HepG2 (cell line): ENCODE measurements around the gene NAPB. TPM values are rescaled to one million over a fixed set of nuclear protein-coding genes. Genes with fewer than 3 reads are reported as not detected.

ENCODE experiments used
- GZF1 ChIP-seq: sonication (generic); formaldehyde crosslinking; IDR thresholded peaks from 2 replicates; pipeline ENCODE4 v1.5.1; 2020; ENCODE audit warnings: mild to moderate bottlenecking, missing genetic modification reagents
- NFIB ChIP-seq: sonication (generic); formaldehyde crosslinking; IDR thresholded peaks from 2 replicates; pipeline ENCODE4 v1.9.0; 2021; ENCODE audit warnings: missing genetic modification reagents, mild to moderate bottlenecking, borderline replicate concordance
- TCF12 ChIP-seq, 2 experiments: fragments of 450-650 bp in 1 of 2; sonication (generic) in 1 of 2; formaldehyde crosslinking in 1 of 2; IDR thresholded peaks; 2 replicates each; pipeline versions ENCODE4 v1.6.1 to v1.8.0; 2017 to 2022; ENCODE audit warnings: antibody characterized with exemption in 1 of 2, mild to moderate bottlenecking in 1 of 2, missing genetic modification reagents in 1 of 2, moderate library complexity in 1 of 2
- ZNF83 ChIP-seq: sonication (generic); formaldehyde crosslinking; IDR thresholded peaks from 2 replicates; pipeline ENCODE4 v1.4.0; 2020; ENCODE audit warnings: missing genetic modification reagents, mild to moderate bottlenecking, borderline replicate concordance
- polyA plus RNA-seq, 8 experiments: library from polyadenylated mRNA; depleted of rRNA in 3 of 8; stranded (reverse) in 7 of 8; unstranded in 1 of 8; fragments of >200 nt; fragmentation: Illumina TruSeq in 4 of 8; extraction: Trizol in 4 of 8; gene quantifications; 2 replicates each; pipeline versions ENCODE4 v1.2.1 to v1.2.3, GENCODE V29; 2011 to 2016; ENCODE audit warnings: low read depth in 4 of 8, missing spikeins in 1 of 8, mixed read lengths in 1 of 8; ENCODE audit not compliant: insufficient read depth in 1 of 8
- total RNA-seq, 5 experiments: library from RNA; depleted of rRNA; stranded (reverse); fragments of >200 nt; fragmentation: Illumina TruSeq; extraction: Trizol; gene quantifications; 2 replicates each; pipeline ENCODE4 v1.2.3, GENCODE V29; 2016; ENCODE audit warnings: low read depth in 1 of 5
- TF ChIP-seq, protein P1 (sequence below): sonication (generic); formaldehyde crosslinking; IDR thresholded peaks from 2 replicates; pipeline ENCODE4 v1.5.0; 2020; ENCODE audit warnings: mild to moderate bottlenecking, missing genetic modification reagents, borderline replicate concordance
- TF ChIP-seq, protein P2 (sequence below): sonication (generic); formaldehyde crosslinking; IDR thresholded peaks from 2 replicates; pipeline ENCODE4 v1.4.0; 2020; ENCODE audit warnings: missing genetic modification reagents, mild to moderate bottlenecking, borderline replicate concordance
- TF ChIP-seq, protein P3 (sequence below): sonication (generic); formaldehyde crosslinking; IDR thresholded peaks from one replicate; pipeline ENCODE4 v1.5.1; 2020; ENCODE audit warnings: mild to moderate bottlenecking, missing genetic modification reagents; ENCODE audit errors: not compliant biosample characterization

NAPB gene
- total and polyA plus RNA-seq, 2 of the 13 experiments (the other 11 are each of a cell fraction or from before 2014, with no cell fraction given) = 15.2 to 16.1 TPM

DNA sequence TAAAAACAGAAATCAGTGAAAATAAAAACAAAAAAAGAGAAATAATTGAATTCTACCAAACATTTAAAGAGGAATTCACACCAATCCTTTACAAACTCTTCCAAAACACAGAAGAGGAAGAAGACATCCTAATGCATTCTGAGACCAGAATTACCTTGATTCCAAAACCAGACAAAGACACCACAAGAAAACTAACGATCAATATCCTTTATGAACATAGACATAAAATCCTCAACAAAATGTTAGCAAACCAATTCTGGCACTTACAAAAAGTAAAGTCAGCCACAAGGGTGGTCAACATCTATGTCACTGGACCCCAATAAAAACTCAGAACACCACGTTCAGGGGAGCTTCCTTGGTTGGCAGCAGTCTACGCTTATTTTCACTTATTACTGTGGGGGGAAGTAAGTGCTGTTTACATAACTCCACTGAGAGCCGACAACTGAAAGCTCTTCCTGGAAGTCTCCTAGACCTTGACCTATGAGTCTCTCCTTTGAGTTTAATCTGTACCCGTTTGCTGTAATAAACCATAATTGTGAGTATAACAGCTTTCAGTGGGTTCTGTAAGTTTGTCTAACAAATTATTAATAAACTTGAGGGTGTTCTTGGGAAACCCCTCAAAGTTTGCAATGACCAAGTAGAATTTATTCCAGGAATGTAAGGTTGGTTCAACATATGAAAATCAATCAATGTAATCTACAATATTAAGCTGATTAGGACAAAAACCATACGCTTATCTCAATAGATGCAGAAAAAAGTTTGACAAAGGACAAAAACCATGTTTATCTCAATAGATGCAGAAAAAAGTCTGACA is 34.8 kb downstream of the NAPB start (continued):
- TF ChIP-seq, protein P1, sequence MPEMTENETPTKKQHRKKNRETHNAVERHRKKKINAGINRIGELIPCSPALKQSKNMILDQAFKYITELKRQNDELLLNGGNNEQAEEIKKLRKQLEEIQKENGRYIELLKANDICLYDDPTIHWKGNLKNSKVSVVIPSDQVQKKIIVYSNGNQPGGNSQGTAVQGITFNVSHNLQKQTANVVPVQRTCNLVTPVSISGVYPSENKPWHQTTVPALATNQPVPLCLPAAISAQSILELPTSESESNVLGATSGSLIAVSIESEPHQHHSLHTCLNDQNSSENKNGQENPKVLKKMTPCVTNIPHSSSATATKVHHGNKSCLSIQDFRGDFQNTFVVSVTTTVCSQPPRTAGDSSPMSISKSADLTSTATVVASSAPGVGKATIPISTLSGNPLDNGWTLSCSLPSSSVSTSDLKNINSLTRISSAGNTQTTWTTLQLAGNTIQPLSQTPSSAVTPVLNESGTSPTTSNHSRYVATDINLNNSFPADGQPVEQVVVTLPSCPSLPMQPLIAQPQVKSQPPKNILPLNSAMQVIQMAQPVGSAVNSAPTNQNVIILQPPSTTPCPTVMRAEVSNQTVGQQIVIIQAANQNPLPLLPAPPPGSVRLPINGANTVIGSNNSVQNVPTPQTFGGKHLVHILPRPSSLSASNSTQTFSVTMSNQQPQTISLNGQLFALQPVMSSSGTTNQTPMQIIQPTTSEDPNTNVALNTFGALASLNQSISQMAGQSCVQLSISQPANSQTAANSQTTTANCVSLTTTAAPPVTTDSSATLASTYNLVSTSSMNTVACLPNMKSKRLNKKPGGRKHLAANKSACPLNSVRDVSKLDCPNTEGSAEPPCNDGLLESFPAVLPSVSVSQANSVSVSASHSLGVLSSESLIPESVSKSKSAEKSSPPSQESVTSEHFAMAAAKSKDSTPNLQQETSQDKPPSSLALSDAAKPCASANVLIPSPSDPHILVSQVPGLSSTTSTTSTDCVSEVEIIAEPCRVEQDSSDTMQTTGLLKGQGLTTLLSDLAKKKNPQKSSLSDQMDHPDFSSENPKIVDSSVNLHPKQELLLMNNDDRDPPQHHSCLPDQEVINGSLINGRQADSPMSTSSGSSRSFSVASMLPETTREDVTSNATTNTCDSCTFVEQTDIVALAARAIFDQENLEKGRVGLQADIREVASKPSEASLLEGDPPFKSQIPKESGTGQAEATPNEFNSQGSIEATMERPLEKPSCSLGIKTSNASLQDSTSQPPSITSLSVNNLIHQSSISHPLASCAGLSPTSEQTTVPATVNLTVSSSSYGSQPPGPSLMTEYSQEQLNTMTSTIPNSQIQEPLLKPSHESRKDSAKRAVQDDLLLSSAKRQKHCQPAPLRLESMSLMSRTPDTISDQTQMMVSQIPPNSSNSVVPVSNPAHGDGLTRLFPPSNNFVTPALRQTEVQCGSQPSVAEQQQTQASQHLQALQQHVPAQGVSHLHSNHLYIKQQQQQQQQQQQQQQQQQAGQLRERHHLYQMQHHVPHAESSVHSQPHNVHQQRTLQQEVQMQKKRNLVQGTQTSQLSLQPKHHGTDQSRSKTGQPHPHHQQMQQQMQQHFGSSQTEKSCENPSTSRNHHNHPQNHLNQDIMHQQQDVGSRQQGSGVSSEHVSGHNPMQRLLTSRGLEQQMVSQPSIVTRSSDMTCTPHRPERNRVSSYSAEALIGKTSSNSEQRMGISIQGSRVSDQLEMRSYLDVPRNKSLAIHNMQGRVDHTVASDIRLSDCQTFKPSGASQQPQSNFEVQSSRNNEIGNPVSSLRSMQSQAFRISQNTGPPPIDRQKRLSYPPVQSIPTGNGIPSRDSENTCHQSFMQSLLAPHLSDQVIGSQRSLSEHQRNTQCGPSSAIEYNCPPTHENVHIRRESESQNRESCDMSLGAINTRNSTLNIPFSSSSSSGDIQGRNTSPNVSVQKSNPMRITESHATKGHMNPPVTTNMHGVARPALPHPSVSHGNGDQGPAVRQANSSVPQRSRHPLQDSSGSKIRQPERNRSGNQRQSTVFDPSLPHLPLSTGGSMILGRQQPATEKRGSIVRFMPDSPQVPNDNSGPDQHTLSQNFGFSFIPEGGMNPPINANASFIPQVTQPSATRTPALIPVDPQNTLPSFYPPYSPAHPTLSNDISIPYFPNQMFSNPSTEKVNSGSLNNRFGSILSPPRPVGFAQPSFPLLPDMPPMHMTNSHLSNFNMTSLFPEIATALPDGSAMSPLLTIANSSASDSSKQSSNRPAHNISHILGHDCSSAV (CRISPR knock-in tag) = no peak
- no peak for TF ChIP-seq NFIB
- TF ChIP-seq, protein P2, sequence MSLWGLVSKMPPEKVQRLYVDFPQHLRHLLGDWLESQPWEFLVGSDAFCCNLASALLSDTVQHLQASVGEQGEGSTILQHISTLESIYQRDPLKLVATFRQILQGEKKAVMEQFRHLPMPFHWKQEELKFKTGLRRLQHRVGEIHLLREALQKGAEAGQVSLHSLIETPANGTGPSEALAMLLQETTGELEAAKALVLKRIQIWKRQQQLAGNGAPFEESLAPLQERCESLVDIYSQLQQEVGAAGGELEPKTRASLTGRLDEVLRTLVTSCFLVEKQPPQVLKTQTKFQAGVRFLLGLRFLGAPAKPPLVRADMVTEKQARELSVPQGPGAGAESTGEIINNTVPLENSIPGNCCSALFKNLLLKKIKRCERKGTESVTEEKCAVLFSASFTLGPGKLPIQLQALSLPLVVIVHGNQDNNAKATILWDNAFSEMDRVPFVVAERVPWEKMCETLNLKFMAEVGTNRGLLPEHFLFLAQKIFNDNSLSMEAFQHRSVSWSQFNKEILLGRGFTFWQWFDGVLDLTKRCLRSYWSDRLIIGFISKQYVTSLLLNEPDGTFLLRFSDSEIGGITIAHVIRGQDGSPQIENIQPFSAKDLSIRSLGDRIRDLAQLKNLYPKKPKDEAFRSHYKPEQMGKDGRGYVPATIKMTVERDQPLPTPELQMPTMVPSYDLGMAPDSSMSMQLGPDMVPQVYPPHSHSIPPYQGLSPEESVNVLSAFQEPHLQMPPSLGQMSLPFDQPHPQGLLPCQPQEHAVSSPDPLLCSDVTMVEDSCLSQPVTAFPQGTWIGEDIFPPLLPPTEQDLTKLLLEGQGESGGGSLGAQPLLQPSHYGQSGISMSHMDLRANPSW (CRISPR knock-in tag) = no peak
- TF ChIP-seq GZF1 (CRISPR knock-in tag) = no peak
- no peak for TF ChIP-seq TCF12 (IDR thresholded peaks at IDR 0.05)
- TF ChIP-seq TCF12 (CRISPR knock-in tag; IDR thresholded peaks at IDR 0.05) = no peak
- no peak for TF ChIP-seq ZNF83 (CRISPR knock-in tag)
- TF ChIP-seq, protein P3, sequence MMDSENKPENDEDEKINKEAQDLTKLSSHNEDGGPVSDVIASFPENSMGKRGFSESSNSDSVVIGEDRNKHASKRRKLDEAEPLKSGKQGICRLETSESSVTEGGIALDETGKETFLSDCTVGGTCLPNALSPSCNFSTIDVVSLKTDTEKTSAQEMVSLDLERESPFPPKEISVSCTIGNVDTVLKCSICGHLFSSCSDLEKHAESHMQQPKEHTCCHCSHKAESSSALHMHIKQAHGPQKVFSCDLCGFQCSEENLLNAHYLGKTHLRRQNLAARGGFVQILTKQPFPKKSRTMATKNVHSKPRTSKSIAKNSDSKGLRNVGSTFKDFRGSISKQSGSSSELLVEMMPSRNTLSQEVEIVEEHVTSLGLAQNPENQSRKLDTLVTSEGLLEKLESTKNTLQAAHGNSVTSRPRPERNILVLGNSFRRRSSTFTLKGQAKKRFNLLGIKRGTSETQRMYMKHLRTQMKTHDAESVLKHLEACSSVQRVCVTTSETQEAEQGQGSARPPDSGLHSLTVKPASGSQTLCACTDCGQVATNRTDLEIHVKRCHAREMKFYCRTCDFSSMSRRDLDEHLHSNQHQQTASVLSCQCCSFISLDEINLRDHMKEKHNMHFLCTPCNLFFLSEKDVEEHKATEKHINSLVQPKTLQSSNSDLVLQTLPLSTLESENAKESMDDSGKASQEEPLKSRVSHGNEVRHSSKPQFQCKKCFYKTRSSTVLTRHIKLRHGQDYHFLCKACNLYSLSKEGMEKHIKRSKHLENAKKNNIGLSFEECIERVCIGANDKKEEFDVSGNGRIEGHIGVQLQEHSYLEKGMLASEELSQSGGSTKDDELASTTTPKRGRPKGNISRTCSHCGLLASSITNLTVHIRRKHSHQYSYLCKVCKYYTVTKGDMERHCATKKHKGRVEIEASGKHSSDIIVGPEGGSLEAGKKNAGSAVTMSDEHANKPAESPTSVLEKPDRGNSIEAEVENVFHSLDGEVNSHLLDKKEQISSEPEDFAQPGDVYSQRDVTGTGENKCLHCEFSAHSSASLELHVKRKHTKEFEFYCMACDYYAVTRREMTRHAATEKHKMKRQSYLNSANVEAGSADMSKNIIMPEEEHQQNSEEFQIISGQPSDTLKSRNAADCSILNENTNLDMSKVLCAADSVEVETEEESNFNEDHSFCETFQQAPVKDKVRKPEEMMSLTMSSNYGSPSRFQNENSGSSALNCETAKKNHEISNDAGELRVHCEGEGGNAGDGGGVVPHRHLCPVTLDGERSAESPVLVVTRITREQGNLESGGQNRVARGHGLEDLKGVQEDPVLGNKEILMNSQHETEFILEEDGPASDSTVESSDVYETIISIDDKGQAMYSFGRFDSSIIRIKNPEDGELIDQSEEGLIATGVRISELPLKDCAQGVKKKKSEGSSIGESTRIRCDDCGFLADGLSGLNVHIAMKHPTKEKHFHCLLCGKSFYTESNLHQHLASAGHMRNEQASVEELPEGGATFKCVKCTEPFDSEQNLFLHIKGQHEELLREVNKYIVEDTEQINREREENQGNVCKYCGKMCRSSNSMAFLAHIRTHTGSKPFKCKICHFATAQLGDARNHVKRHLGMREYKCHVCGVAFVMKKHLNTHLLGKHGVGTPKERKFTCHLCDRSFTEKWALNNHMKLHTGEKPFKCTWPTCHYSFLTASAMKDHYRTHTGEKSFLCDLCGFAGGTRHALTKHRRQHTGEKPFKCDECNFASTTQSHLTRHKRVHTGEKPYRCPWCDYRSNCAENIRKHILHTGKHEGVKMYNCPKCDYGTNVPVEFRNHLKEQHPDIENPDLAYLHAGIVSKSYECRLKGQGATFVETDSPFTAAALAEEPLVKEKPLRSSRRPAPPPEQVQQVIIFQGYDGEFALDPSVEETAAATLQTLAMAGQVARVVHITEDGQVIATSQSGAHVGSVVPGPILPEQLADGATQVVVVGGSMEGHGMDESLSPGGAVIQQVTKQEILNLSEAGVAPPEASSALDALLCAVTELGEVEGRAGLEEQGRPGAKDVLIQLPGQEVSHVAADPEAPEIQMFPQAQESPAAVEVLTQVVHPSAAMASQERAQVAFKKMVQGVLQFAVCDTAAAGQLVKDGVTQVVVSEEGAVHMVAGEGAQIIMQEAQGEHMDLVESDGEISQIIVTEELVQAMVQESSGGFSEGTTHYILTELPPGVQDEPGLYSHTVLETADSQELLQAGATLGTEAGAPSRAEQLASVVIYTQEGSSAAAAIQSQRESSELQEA (CRISPR knock-in tag) = no peak
